GM12878 (cell line): ENCODE measurements around the gene MUC12. TPM values are rescaled to one million over a fixed set of nuclear protein-coding genes. Genes with fewer than 3 reads are reported as not detected.

Experiments used
- ATAC-seq: fragments of 200-7000 bp; cut with Tn5 transposase; 3 replicates; pipeline ENCODE4 v1.9.1; 2020; ENCODE audit warnings: mild to moderate bottlenecking, moderate library complexity
- BruUV-seq: library from RNA; stranded (reverse); fragments of 400-500 nt; replicated peaks from 2 replicates; lab custom pipeline; 2021; lab: Mats Ljungman, UMichigan
- CTCF ChIA-PET: fragments of 300-600 bp; sonication (Branson Sonifier 250); formaldehyde crosslinking; extraction: SDS; loops from one replicate; lab custom pipeline; 2021; ENCODE audit warnings: inconsistent platforms; lab: Yijun Ruan, JAX
- POLR2A ChIA-PET: fragments of 350-600 bp; formaldehyde crosslinking; extraction: SDS; loops from one replicate; lab custom pipeline; 2021; ENCODE audit warnings: inconsistent platforms; lab: Charles Lee
- RAD21 ChIA-PET: fragments of 300-600 bp; sonication (Branson Sonifier 250); formaldehyde crosslinking; loops from one replicate; lab custom pipeline; 2023; ENCODE audit warnings: antibody characterized with exemption; ENCODE audit not compliant: unreplicated experiment; lab: Charles Lee
- SMC1A ChIA-PET: fragments of 300-600 bp; sonication (Branson Sonifier 250); formaldehyde crosslinking; loops from one replicate; lab custom pipeline; 2023; ENCODE audit not compliant: unreplicated experiment, uncharacterized antibody; lab: Charles Lee
- DNase-seq: peaks from one replicate; pipeline ENCODE4 v3.0.0-alpha.2; 2011; ENCODE audit warnings: low read depth, low spot score
- FAIRE-seq: peaks from 3 replicates; lab custom pipeline; 2011; peaks lifted over from hg19 to GRCh38; lab: Jason Lieb, UNC
- H2AFZ ChIP-seq: 2 replicates; pipeline ENCODE4 v1.6.0; 2011; ENCODE audit warnings: low read depth, low read length, control low read depth; ENCODE audit not compliant: control insufficient read depth
- H3K27ac ChIP-seq: 2 replicates; pipeline ENCODE4 v1.5.1; 2011; ENCODE audit warnings: control low read depth; ENCODE audit not compliant: control insufficient read depth, insufficient read depth
- H3K27me3 ChIP-seq, 2 experiments: replicated peaks in 1 of 2; 2 replicates each; pipeline versions ENCODE4 v1.6.0 to v1.6.1; 2011; ENCODE audit warnings: low read length in 1 of 2; ENCODE audit not compliant: control insufficient read depth in 2 of 2, insufficient read depth in 2 of 2
- H3K36me3 ChIP-seq, 2 experiments: 2 replicates each; pipeline ENCODE4 v1.5.1; 2011; ENCODE audit warnings: low read length in 1 of 2; ENCODE audit not compliant: control insufficient read depth in 2 of 2, insufficient read depth in 2 of 2
- H3K4me1 ChIP-seq: 2 replicates; pipeline ENCODE4 v1.6.1; 2011; ENCODE audit warnings: mild to moderate bottlenecking, low read length, moderate library complexity, mixed read lengths; ENCODE audit not compliant: control insufficient read depth, insufficient read depth
- H3K4me2 ChIP-seq: 2 replicates; pipeline ENCODE4 v1.6.0; 2011; ENCODE audit warnings: control low read depth; ENCODE audit not compliant: control insufficient read depth, insufficient read depth
- H3K4me3 ChIP-seq: fragments of 200-600 bp; sonication (generic); 2 replicates; pipeline ENCODE4 v1.5.1; 2016
- H3K79me2 ChIP-seq: 2 replicates; pipeline ENCODE4 v1.6.0; 2011; ENCODE audit warnings: low read length; ENCODE audit not compliant: control insufficient read depth, insufficient read depth
- H3K9ac ChIP-seq: 2 replicates; pipeline ENCODE4 v1.8.0; 2011; ENCODE audit warnings: low read length, control low read depth, mixed read lengths; ENCODE audit not compliant: control insufficient read depth, insufficient read depth
- H3K9me3 ChIP-seq: replicated peaks from 3 replicates; pipeline ENCODE4 v1.5.1; 2011; ENCODE audit warnings: mild to moderate bottlenecking, low read length; ENCODE audit not compliant: control insufficient read depth, insufficient read depth
- H4K20me1 ChIP-seq: 2 replicates; pipeline ENCODE4 v1.6.0; 2011; ENCODE audit not compliant: control insufficient read depth, insufficient read depth
- BCLAF1 ChIP-seq: fragments of 450-650 bp; IDR thresholded peaks from 2 replicates; pipeline ENCODE4 v1.6.1; 2017; ENCODE audit warnings: antibody characterized with exemption, mild to moderate bottlenecking, moderate library complexity
- BRCA1 ChIP-seq: IDR thresholded peaks from 2 replicates; pipeline ENCODE4 v1.6.1; 2011; ENCODE audit warnings: low read depth, low read length, improper control_type of control experiment
- CHD4 ChIP-seq: fragments of 200-600 bp; sonication (generic); IDR thresholded peaks from 2 replicates; pipeline ENCODE4 v1.6.1; 2016; ENCODE audit warnings: mild to moderate bottlenecking
- HDAC6 ChIP-seq: fragments of 200-600 bp; sonication (generic); IDR thresholded peaks from one replicate; pipeline ENCODE4 v1.8.0; 2017; ENCODE audit warnings: antibody characterized with exemption; ENCODE audit not compliant: unreplicated experiment
- MTA3 ChIP-seq: IDR thresholded peaks from 2 replicates; pipeline ENCODE4 v1.6.1; 2012; ENCODE audit warnings: low read length, inconsistent platforms, borderline replicate concordance
- PAX8 ChIP-seq: fragments of 450-650 bp; IDR thresholded peaks from 2 replicates; pipeline ENCODE4 v1.6.1; 2017; ENCODE audit warnings: mild to moderate bottlenecking, moderate library complexity
- POU2F2 ChIP-seq: IDR thresholded peaks from 3 replicates; pipeline ENCODE4 v1.6.1; 2011; ENCODE audit warnings: low read depth, mild to moderate bottlenecking, low read length, borderline replicate concordance
- RCOR1 ChIP-seq: conservative IDR thresholded peaks from 2 replicates; pipeline ENCODE4 v1.6.1; 2012; ENCODE audit warnings: low read depth, low read length, improper control_type of control experiment
- USF1 ChIP-seq: IDR thresholded peaks from 2 replicates; pipeline ENCODE4 v1.6.1; 2011; ENCODE audit warnings: borderline replicate concordance, low read depth, mild to moderate bottlenecking, moderate library complexity, mixed read lengths, low read length; ENCODE audit not compliant: insufficient read depth; ENCODE audit errors: extremely low read length
- ZBED1 ChIP-seq: IDR thresholded peaks from 2 replicates; pipeline ENCODE4 v1.6.1; 2016; ENCODE audit warnings: borderline replicate concordance
- ZNF622 ChIP-seq: fragments of 450-650 bp; IDR thresholded peaks from 2 replicates; pipeline ENCODE4 v1.6.1; 2017; ENCODE audit warnings: mild to moderate bottlenecking, inconsistent platforms
- WGBS: methylation state at CpG from one replicate; pipeline ENCODE4 v1.1.6; 2016; ENCODE audit warnings: low lambda C conversion rate; ENCODE audit not compliant: insufficient replicate concordance, insufficient coverage; ENCODE audit errors: missing lambda C conversion rate; 5-methylcytosine and 5-hydroxymethylcytosine counted together
- in situ Hi-C: fragments of 300-500 bp; cut with MboI; formaldehyde crosslinking; loops from 9 replicates; pipeline ENCODE4 v1.14.3; 2018; ENCODE audit warnings: mixed read lengths
- intact Hi-C: fragments of 100-400 bp; cut with micrococcal nuclease; formaldehyde crosslinking; loops from one replicate; pipeline ENCODE4 v1.14.2; 2022; ENCODE audit not compliant: unreplicated experiment
- polyA plus RNA-seq, 11 experiments: library from polyadenylated mRNA; depleted of rRNA in 4 of 11; unstranded in 6 of 11; stranded (reverse) in 5 of 11; fragments of >200 nt; fragmentation: Nextera tagmentation in 4 of 11; fragmentation: Illumina TruSeq in 1 of 11; extraction: Ambion mirVana in 4 of 11; extraction: Trizol in 1 of 11; gene quantifications; 1 replicate in 1 of 11; 2 replicates in 10 of 11; pipeline versions ENCODE4 v1.2.1 to v1.2.3, GENCODE V29; 2011 to 2016; ENCODE audit warnings: inconsistent platforms in 2 of 11, missing spikeins in 2 of 11, low read depth in 1 of 11
- total RNA-seq, 4 experiments: library from RNA; depleted of rRNA in 3 of 4; stranded (reverse); fragments of >200 nt in 3 of 4; fragmentation: Illumina TruSeq in 1 of 4; extraction: Trizol in 1 of 4; gene quantifications; 2 replicates each; pipeline versions ENCODE4 v1.2.1 to v1.2.3, GENCODE V29; 2013 to 2021
- TF ChIP-seq, protein P1 (sequence below): fragments of 450-650 bp; IDR thresholded peaks from 2 replicates; pipeline ENCODE4 v1.6.1; 2017; ENCODE audit warnings: borderline replicate concordance

The MUC12 gene
- total and polyA plus RNA-seq, 10 of the 15 experiments (the other 5 are each of a cell fraction or from before 2014, with no cell fraction given): 1.7 to 4.5 (median 2.6) TPM

GRCh38 chr7:100972002-100972347, 2.6 kb downstream of the MUC12 start:
- BruUV-seq: no TSS peak
- no peak overlapping the region for H3K4me3 ChIP-seq
- H4K20me1 ChIP-seq: no peaks in the 10 kb centered on the region; the same call in 1 of the 2 replicates
- H3K4me1 ChIP-seq: no peaks in the 10 kb centered on the region
- RAD21 ChIA-PET: no interaction called here
- WGBS: 21% methylated on average over 7 of the region's 7 CpGs
- intact Hi-C loops (no loop called here), in situ Hi-C loops (no loop called here)
- no peak overlapping the region for H3K27ac ChIP-seq
- FAIRE-seq (no peak), ATAC-seq (no peak), DNase-seq (no peak)
- H3K79me2 ChIP-seq: no peaks in the 10 kb centered on the region
- SMC1A ChIA-PET: no interaction called here
- H3K36me3 ChIP-seq: no peaks in the 10 kb centered on the region
- no peaks in the 10 kb centered on the region for H3K9me3 ChIP-seq
- no peak for TF ChIP-seq USF1
- no peak for TF ChIP-seq ZNF622
- no peak for TF ChIP-seq HDAC6
- TF ChIP-seq BRCA1: no peak
- no peak for TF ChIP-seq BCLAF1
- no peak for TF ChIP-seq RCOR1
- TF ChIP-seq, protein P1, sequence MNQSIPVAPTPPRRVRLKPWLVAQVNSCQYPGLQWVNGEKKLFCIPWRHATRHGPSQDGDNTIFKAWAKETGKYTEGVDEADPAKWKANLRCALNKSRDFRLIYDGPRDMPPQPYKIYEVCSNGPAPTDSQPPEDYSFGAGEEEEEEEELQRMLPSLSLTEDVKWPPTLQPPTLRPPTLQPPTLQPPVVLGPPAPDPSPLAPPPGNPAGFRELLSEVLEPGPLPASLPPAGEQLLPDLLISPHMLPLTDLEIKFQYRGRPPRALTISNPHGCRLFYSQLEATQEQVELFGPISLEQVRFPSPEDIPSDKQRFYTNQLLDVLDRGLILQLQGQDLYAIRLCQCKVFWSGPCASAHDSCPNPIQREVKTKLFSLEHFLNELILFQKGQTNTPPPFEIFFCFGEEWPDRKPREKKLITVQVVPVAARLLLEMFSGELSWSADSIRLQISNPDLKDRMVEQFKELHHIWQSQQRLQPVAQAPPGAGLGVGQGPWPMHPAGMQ: no peak
- TF ChIP-seq CHD4: no peak
- TF ChIP-seq ZBED1: no peak
- TF ChIP-seq MTA3: no peak
- no peak for TF ChIP-seq PAX8
- no peak for TF ChIP-seq POU2F2
- H3K9ac ChIP-seq: no peak overlapping the region
- H2AFZ ChIP-seq: no peak overlapping the region
- CTCF ChIA-PET: interaction anchor here (1.8 kb wide), 1 partner anchor 87 kb away, joined by 5 read pairs; no protein-coding TSS in a partner anchor
- POLR2A ChIA-PET: no interaction called here
- H3K27me3 ChIP-seq: peaks cover 0 to 6% of the 10 kb centered on the region in 2 experiments; a peak in 2 of 4 replicates
- no peak overlapping the region for H3K4me2 ChIP-seq
